Measurements from ENCODE around the gene BNIPL. TPM values are rescaled to one million over a fixed set of nuclear protein-coding genes. Genes with fewer than 3 reads are reported as not detected.

BNIPL gene
- total RNA-seq, 1 donor from 2014 or later, result 27.7 TPM

DNA sequence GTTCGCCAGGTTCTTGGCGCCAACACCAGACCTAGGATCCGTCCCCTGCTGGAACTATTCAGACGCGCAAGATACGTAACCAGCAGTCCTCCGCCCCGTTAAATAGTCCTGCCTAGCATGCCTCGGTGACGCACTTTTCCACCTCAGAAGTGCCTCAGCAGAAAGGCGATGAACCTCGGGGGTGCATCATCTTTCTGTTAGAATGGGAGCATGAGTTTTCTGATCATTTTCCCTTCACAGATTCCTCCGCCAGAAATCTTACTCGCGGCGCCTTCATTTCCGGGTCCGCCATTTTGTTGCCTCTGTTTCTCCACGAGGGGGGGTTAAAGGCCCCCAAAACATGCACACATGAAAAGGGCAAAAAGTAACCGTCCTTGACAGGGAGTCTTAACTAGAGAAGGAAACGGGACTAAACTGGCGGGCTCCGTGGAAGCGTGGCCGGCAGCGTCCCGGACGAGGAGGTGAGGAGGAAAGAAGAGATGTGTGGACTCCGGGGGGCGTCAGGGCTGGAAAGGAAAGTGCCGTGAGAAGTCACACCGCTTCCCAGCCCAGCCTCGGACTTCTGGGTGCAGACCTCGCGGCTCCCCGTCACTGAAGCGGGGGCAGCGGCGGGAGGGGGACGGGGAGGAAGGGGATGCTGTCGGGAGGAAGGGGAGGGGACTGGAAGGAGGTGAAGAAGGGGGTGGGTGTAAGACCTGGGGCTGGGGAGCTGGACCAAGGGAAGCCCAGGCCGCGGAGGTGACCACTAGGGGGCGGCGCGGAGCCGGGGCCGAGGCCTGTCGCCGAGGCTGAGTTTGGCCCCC lies 34.3 kb downstream of the BNIPL start, which contains the start of gene GABPB2:
Gene GABPB2, plus strand, starts transcription at position 288 of the 803 bp plus-strand sequence. CDS start 17,429 bp downstream, outside the sequence.
- peak; percentile 92 for DNase-seq (ENCODE audit: extremely low spot score, unreplicated experiment)
- peaks cover 14% of the 10 kb centered on the region for H3K4me1 Mint-ChIP-seq (ENCODE audit: unreplicated experiment)
- H3K9me3 Mint-ChIP-seq, result no peaks in the 10 kb centered on the region
- H3K27me3 Mint-ChIP-seq, result no peaks in the 10 kb centered on the region
- H3K27ac Mint-ChIP-seq, result peak within 1 kb of the TSS; percentile 99
- peak within 1 kb of the TSS; percentile 100 for H3K4me3 Mint-ChIP-seq
- H3K36me3 Mint-ChIP-seq, result peaks cover 7% of the 10 kb centered on the region
- TF ChIP-seq, protein P1, sequence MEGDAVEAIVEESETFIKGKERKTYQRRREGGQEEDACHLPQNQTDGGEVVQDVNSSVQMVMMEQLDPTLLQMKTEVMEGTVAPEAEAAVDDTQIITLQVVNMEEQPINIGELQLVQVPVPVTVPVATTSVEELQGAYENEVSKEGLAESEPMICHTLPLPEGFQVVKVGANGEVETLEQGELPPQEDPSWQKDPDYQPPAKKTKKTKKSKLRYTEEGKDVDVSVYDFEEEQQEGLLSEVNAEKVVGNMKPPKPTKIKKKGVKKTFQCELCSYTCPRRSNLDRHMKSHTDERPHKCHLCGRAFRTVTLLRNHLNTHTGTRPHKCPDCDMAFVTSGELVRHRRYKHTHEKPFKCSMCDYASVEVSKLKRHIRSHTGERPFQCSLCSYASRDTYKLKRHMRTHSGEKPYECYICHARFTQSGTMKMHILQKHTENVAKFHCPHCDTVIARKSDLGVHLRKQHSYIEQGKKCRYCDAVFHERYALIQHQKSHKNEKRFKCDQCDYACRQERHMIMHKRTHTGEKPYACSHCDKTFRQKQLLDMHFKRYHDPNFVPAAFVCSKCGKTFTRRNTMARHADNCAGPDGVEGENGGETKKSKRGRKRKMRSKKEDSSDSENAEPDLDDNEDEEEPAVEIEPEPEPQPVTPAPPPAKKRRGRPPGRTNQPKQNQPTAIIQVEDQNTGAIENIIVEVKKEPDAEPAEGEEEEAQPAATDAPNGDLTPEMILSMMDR (conservative IDR thresholded peaks at IDR 0.05), result peak; percentile 98

GRCh38 chr1:151072224-151072623 lies 35.8 kb downstream of the BNIPL start:
- no peak overlapping the region for H3K4me3 Mint-ChIP-seq
- no peak for DNase-seq (ENCODE audit: extremely low spot score, unreplicated experiment)
- H3K4me1 Mint-ChIP-seq (ENCODE audit: unreplicated experiment), result peaks cover 14% of the 10 kb centered on the region
- no peak overlapping the region for H3K27ac Mint-ChIP-seq
- H3K27me3 Mint-ChIP-seq, result no peaks in the 10 kb centered on the region
- peaks cover 7% of the 10 kb centered on the region for H3K36me3 Mint-ChIP-seq
- TF ChIP-seq, protein P1 (conservative IDR thresholded peaks at IDR 0.05), result peak; percentile 22
- H3K9me3 Mint-ChIP-seq, result no peaks in the 10 kb centered on the region

- no peak overlapping the region for H3K4me3 Mint-ChIP-seq
- H3K4me1 Mint-ChIP-seq (ENCODE audit: unreplicated experiment), result no peaks in the 10 kb centered on the region
- no peak for DNase-seq (ENCODE audit: extremely low spot score, unreplicated experiment)
- no peak overlapping the region for H3K27ac Mint-ChIP-seq
- no peaks in the 10 kb centered on the region for H3K36me3 Mint-ChIP-seq
- H3K27me3 Mint-ChIP-seq, result no peaks in the 10 kb centered on the region
- TF ChIP-seq, protein P1 (conservative IDR thresholded peaks at IDR 0.05), result no peak
- H3K9me3 Mint-ChIP-seq, result no peaks in the 10 kb centered on the region
These were observed 49.7 kb downstream of the BNIPL start for GRCh38 chr1:151085953-151086559.

Other genes starting within 250 kb of the BNIPL start
- 4.1 and 16.7 TPM in 2 replicates for gene CTSK, start 228.3 kb upstream of the BNIPL start, total RNA-seq (ENCODE audit: low replicate concordance)
- 30.1 and 36.1 TPM in 2 replicates for gene ARNT, start 160.0 kb upstream of the BNIPL start, total RNA-seq (ENCODE audit: low replicate concordance)
- gene CTXND2, start 149.4 kb upstream of the BNIPL start, total RNA-seq (ENCODE audit: low replicate concordance), result not detected in 2 replicates
- 53.5 and 73.8 TPM in 2 replicates for gene SETDB1, start 110.2 kb upstream of the BNIPL start, total RNA-seq (ENCODE audit: low replicate concordance)
- 129 and 181 TPM in 2 replicates for gene CERS2, start 61.8 kb upstream of the BNIPL start, total RNA-seq (ENCODE audit: low replicate concordance)
- gene ANXA9, start 54.3 kb upstream of the BNIPL start, total RNA-seq (ENCODE audit: low replicate concordance), result 5.8 and 9.5 TPM in 2 replicates
- gene MINDY1, start 29.7 kb upstream of the BNIPL start, total RNA-seq (ENCODE audit: low replicate concordance), result 28.5 and 38.8 TPM in 2 replicates
- 16.3 and 20.4 TPM in 2 replicates for gene PRUNE1, start 28.1 kb upstream of the BNIPL start, total RNA-seq (ENCODE audit: low replicate concordance)
- 4.7 and 8.6 TPM in 2 replicates for gene C1orf56, start 11.2 kb downstream of the BNIPL start, total RNA-seq (ENCODE audit: low replicate concordance)
- 109 and 176 TPM in 2 replicates for gene CDC42SE1, start 23.0 kb downstream of the BNIPL start, total RNA-seq (ENCODE audit: low replicate concordance)
- 9.0 and 17.0 TPM in 2 replicates for gene MLLT11, start 23.8 kb downstream of the BNIPL start, total RNA-seq (ENCODE audit: low replicate concordance)
- 13.6 and 14.3 TPM in 2 replicates for gene GABPB2, start 34.2 kb downstream of the BNIPL start, total RNA-seq (ENCODE audit: low replicate concordance)
- 10.6 and 37.1 TPM in 2 replicates for gene SEMA6C, start 110.0 kb downstream of the BNIPL start, total RNA-seq (ENCODE audit: low replicate concordance)
- gene TNFAIP8L2, start 120.1 kb downstream of the BNIPL start, total RNA-seq (ENCODE audit: low replicate concordance), result not detected in 2 replicates
- gene LYSMD1, start 129.3 kb downstream of the BNIPL start, total RNA-seq (ENCODE audit: low replicate concordance), result 8.9 and 12.3 TPM in 2 replicates
- 39.3 and 42.1 TPM in 2 replicates for gene SCNM1, start 129.6 kb downstream of the BNIPL start, total RNA-seq (ENCODE audit: low replicate concordance)
- gene TMOD4, start 139.4 kb downstream of the BNIPL start, total RNA-seq (ENCODE audit: low replicate concordance), result 1.9 TPM in 2 replicates
- gene VPS72, start 153.6 kb downstream of the BNIPL start, total RNA-seq (ENCODE audit: low replicate concordance), result 95.8 and 97.4 TPM in 2 replicates
- gene PIP5K1A, start 162.0 kb downstream of the BNIPL start, total RNA-seq (ENCODE audit: low replicate concordance), result 69.8 and 77.3 TPM in 2 replicates
- 146 and 170 TPM in 2 replicates for gene PSMD4, start 218.1 kb downstream of the BNIPL start, total RNA-seq (ENCODE audit: low replicate concordance)
- gene ZNF687, start 245.7 kb downstream of the BNIPL start, total RNA-seq (ENCODE audit: low replicate concordance), result 29.6 and 31.7 TPM in 2 replicates